Measurements from ENCODE around the gene PAX3.

PAX3 gene

DNA sequence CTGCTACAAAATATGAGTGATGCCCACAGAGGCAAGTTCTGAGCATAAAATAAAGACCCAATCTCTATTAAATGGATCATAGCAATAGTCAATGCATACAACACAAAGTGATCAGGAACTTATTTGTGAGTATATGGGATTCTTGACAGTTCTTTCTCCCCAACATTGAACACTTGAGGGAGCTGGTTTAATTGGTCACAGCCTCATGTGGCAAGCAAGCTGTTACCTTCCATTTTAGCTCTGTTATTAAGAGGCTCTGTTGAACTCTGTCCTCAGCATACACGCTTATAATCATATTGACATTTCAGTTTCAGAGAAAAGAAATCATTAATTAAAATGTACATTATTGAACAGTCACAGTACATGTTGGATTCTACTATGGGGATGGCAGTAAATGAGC is 37.6 kb upstream of the PAX3 start:
- no peaks in the 10 kb centered on the region for H3K27me3 ChIP-seq (ENCODE audit: low read depth, low read length)
- H3K27ac ChIP-seq (ENCODE audit: low read length), result no peak overlapping the region
- H3K9me3 ChIP-seq (ENCODE audit: insufficient read depth, low read length), result no peaks in the 10 kb centered on the region
- no peak overlapping the region for H3K4me3 ChIP-seq (ENCODE audit: low read length)
- TF ChIP-seq, protein P1, sequence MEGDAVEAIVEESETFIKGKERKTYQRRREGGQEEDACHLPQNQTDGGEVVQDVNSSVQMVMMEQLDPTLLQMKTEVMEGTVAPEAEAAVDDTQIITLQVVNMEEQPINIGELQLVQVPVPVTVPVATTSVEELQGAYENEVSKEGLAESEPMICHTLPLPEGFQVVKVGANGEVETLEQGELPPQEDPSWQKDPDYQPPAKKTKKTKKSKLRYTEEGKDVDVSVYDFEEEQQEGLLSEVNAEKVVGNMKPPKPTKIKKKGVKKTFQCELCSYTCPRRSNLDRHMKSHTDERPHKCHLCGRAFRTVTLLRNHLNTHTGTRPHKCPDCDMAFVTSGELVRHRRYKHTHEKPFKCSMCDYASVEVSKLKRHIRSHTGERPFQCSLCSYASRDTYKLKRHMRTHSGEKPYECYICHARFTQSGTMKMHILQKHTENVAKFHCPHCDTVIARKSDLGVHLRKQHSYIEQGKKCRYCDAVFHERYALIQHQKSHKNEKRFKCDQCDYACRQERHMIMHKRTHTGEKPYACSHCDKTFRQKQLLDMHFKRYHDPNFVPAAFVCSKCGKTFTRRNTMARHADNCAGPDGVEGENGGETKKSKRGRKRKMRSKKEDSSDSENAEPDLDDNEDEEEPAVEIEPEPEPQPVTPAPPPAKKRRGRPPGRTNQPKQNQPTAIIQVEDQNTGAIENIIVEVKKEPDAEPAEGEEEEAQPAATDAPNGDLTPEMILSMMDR (IDR thresholded peaks at IDR 0.05; ENCODE audit: low read depth, low read length), result no peak
- no peak for TF ChIP-seq EZH2phosphoT487 (IDR thresholded peaks at IDR 0.05; ENCODE audit: low read depth)
- no peak overlapping the region for H3K9ac ChIP-seq (ENCODE audit: low read length)
- H3K4me2 ChIP-seq (ENCODE audit: low read length), result no peak overlapping the region
- H3K36me3 ChIP-seq (replicated peaks; ENCODE audit: low read depth, low read length), result no peaks in the 10 kb centered on the region
- no peak overlapping the region for H2AFZ ChIP-seq (ENCODE audit: low read depth, low read length)
- H4K20me1 ChIP-seq (ENCODE audit: insufficient read depth, low read length), result no peaks in the 10 kb centered on the region
- no peaks in the 10 kb centered on the region for H3K4me1 ChIP-seq (ENCODE audit: low read length)
- H3K79me2 ChIP-seq (ENCODE audit: low read length), result no peaks in the 10 kb centered on the region

DNA sequence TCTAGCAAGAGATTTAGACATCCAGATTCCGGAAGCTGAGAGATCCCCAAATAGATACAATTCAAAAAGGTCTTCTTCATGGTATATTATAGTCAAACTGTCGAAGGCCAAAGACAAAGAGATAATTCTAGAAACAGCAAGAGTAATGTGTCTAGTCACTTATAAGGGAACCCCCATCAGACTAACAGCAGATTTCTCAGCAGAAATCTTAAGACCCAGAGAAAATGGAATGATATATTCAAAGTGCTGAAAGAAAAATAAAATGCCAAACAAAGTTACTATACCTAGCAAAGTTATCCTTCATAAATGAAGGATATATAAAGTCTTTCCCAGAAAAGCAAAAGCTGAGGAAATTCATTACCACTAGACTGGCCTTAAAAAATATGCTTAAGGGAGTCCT is 36.1 kb upstream of the PAX3 start:
- Histone ChIP-seq H3K79me2 (ENCODE audit: low read length) (no peaks in the 10 kb centered on the region), H2AFZ (ENCODE audit: low read depth, low read length) (no peak overlapping the region), H3K4me1 (ENCODE audit: low read length) (no peaks in the 10 kb centered on the region), H3K4me2 (ENCODE audit: low read length) (no peak overlapping the region), H4K20me1 (ENCODE audit: insufficient read depth, low read length) (no peaks in the 10 kb centered on the region), H3K27me3 (ENCODE audit: low read depth, low read length) (no peaks in the 10 kb centered on the region), H3K9ac (ENCODE audit: low read length) (no peak overlapping the region), H3K4me3 (ENCODE audit: low read length) (no peak overlapping the region), H3K36me3 (replicated peaks; ENCODE audit: low read depth, low read length) (no peaks in the 10 kb centered on the region), H3K27ac (ENCODE audit: low read length) (no peak overlapping the region), H3K9me3 (ENCODE audit: insufficient read depth, low read length) (no peaks in the 10 kb centered on the region)
- no peak for TF ChIP-seq EZH2phosphoT487 (IDR thresholded peaks at IDR 0.05; ENCODE audit: low read depth)
- TF ChIP-seq, protein P1 (IDR thresholded peaks at IDR 0.05; ENCODE audit: low read depth, low read length), result no peak

DNA sequence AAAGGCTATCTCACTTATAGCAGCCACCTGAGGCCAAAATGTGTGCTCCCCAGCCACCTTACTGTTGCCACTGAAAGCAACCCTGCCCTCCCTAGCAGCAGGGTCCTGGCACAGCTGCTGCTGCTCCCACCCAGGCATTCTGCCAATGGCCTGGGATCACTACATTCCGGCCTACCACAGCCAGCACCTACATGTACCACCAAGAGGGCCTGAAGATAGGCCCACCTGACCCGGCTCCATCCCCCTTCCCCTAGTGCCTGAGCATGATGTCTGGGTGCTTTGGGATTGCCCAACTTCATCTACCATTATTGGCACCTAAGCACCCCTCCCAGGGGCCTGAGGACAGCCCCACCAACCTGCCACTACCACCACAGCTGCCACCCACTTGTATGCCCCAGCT is 34.6 kb upstream of the PAX3 start:
- H3K27me3 ChIP-seq (ENCODE audit: low read depth, low read length), result no peaks in the 10 kb centered on the region
- H2AFZ ChIP-seq (ENCODE audit: low read depth, low read length), result no peak overlapping the region
- H3K36me3 ChIP-seq (replicated peaks; ENCODE audit: low read depth, low read length), result no peaks in the 10 kb centered on the region
- TF ChIP-seq, protein P1 (IDR thresholded peaks at IDR 0.05; ENCODE audit: low read depth, low read length), result no peak
- no peak for TF ChIP-seq EZH2phosphoT487 (IDR thresholded peaks at IDR 0.05; ENCODE audit: low read depth)
- no peaks in the 10 kb centered on the region for H4K20me1 ChIP-seq (ENCODE audit: insufficient read depth, low read length)
- H3K4me3 ChIP-seq (ENCODE audit: low read length), result no peak overlapping the region
- no peak overlapping the region for H3K27ac ChIP-seq (ENCODE audit: low read length)
- no peaks in the 10 kb centered on the region for H3K9me3 ChIP-seq (ENCODE audit: insufficient read depth, low read length)
- H3K79me2 ChIP-seq (ENCODE audit: low read length), result no peaks in the 10 kb centered on the region
- no peaks in the 10 kb centered on the region for H3K4me1 ChIP-seq (ENCODE audit: low read length)
- H3K4me2 ChIP-seq (ENCODE audit: low read length), result no peak overlapping the region
- H3K9ac ChIP-seq (ENCODE audit: low read length), result no peak overlapping the region

GRCh38 chr2:222332116-222332515 is 33.3 kb upstream of the PAX3 start:
- Histone ChIP-seq H3K27me3 (ENCODE audit: low read depth, low read length) (no peaks in the 10 kb centered on the region), H3K9me3 (ENCODE audit: insufficient read depth, low read length) (no peaks in the 10 kb centered on the region)

More at GRCh38 chr2:222332116-222332515, 33.3 kb upstream of the PAX3 start:
- Histone ChIP-seq H3K4me2 (ENCODE audit: low read length) (no peak overlapping the region), H3K36me3 (replicated peaks; ENCODE audit: low read depth, low read length) (no peaks in the 10 kb centered on the region), H3K27ac (ENCODE audit: low read length) (no peak overlapping the region), H3K9ac (ENCODE audit: low read length) (no peak overlapping the region), H3K79me2 (ENCODE audit: low read length) (no peaks in the 10 kb centered on the region), H4K20me1 (ENCODE audit: insufficient read depth, low read length) (no peaks in the 10 kb centered on the region), H3K4me1 (ENCODE audit: low read length) (no peaks in the 10 kb centered on the region), H3K4me3 (ENCODE audit: low read length) (no peak overlapping the region), H2AFZ (ENCODE audit: low read depth, low read length) (no peak overlapping the region)
- TF ChIP-seq, protein P1 (IDR thresholded peaks at IDR 0.05; ENCODE audit: low read depth, low read length), result no peak
- no peak for TF ChIP-seq EZH2phosphoT487 (IDR thresholded peaks at IDR 0.05; ENCODE audit: low read depth)

Measured in OCI-LY3 (cell line).